H1 (cell line): ENCODE data around the gene MCM5. TPM values are rescaled to one million over a fixed set of nuclear protein-coding genes. Genes with fewer than 3 reads are reported as not detected.

Source experiments
- ASH2L ChIP-seq: fragments of 200-600, 300-600 bp; sonication (generic); IDR thresholded peaks from one replicate; pipeline ENCODE4 v1.7.1; 2017; ENCODE audit warnings: low read length
- BRCA1 ChIP-seq: IDR thresholded peaks from 2 replicates; pipeline ENCODE4 v1.6.1; 2012; ENCODE audit warnings: low read depth, low read length, improper control_type of control experiment
- EZH2 ChIP-seq: fragments of 200-600 bp; sonication (generic); IDR thresholded peaks from 2 replicates; pipeline ENCODE4 v1.7.1; 2012; ENCODE audit warnings: low read depth, mild to moderate bottlenecking, moderate library complexity, low read length, inconsistent platforms; ENCODE audit not compliant: severe bottlenecking
- NANOG ChIP-seq: IDR thresholded peaks from 2 replicates; pipeline ENCODE4 v1.6.1; 2011; ENCODE audit warnings: low read length, low read depth, mild to moderate bottlenecking, inconsistent platforms; ENCODE audit not compliant: insufficient read depth, poor library complexity, severe bottlenecking
- POU5F1 ChIP-seq: IDR thresholded peaks from 2 replicates; pipeline ENCODE4 v1.6.1; 2011; ENCODE audit warnings: low read depth, mild to moderate bottlenecking, low read length, moderate library complexity
- SIRT6 ChIP-seq: IDR thresholded peaks from one replicate; pipeline ENCODE4 v1.7.1; 2012; ENCODE audit warnings: low read length, inconsistent platforms
- SRF ChIP-seq: IDR thresholded peaks from 2 replicates; pipeline ENCODE4 v1.6.1; 2011; ENCODE audit warnings: mild to moderate bottlenecking, low read depth, low read length, moderate library complexity
- TBP ChIP-seq: IDR thresholded peaks from 2 replicates; pipeline ENCODE4 v1.6.1; 2011; ENCODE audit warnings: low read depth, low read length, improper control_type of control experiment
- polyA plus RNA-seq, 7 experiments: library from polyadenylated mRNA; depleted of rRNA in 3 of 7; stranded (reverse) in 5 of 7; unstranded in 2 of 7; fragments of >200 nt in 5 of 7; fragments of 200-250 nt in 2 of 7; gene quantifications; 1 replicate in 5 of 7; 2 replicates in 1 of 7; 4 replicates in 1 of 7; pipeline versions ENCODE4 v1.2.1 to v1.2.3, GENCODE V29; 2011 to 2013; ENCODE audit warnings: missing spikeins in 2 of 7, mixed read lengths in 2 of 7
- total RNA-seq: library from RNA; stranded (reverse); fragmentation: NEBNext Ultra II Directional; extraction: Animal tissue kit (Norgen Biotek cat#: 25700); gene quantifications from 2 replicates; pipeline ENCODE4 v1.2.1, GENCODE V29; 2021

MCM5 gene
- total and polyA plus RNA-seq, 2 of the 8 experiments (the other 6 are each of a cell fraction or from before 2014, with no cell fraction given) = 210 to 305 TPM

GRCh38 chr22:35443338-35443737 is 43.4 kb downstream of the MCM5 start (continued):
- TF ChIP-seq NANOG (no peak), BRCA1 (no peak), SIRT6 (no peak), EZH2 (no peak), TBP (no peak), ASH2L (no peak), POU5F1 (no peak), SRF (no peak)
